ENCODE data around the gene CDH4.

DNA sequence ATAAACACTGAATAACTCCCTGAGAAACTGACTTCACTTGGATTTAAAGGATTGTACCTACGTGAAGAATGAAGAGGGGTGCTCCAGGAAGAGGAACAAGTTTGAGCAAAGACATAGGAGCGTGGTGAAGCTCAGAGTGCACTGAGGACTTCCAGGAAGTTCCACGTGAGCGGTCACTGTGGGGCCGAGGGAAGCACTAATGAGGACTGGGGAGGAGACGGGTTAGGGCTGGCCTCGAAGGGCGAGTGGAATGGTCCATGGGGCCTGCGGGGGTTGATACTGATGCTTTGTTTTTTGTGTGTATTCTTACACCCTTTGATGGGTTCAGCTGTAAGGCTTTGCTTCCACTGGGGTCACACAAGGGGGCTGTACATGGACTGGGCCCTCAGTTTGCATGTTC, 91.9 kb downstream of the CDH4 start:
- TF ChIP-seq POLR2A (IDR thresholded peaks at IDR 0.05; ENCODE audit: low read depth, low read length) = no peak
- no peak for TF ChIP-seq MXI1 (IDR thresholded peaks at IDR 0.05; ENCODE audit: borderline replicate concordance, low read depth, low read length)
- TF ChIP-seq, protein P1, sequence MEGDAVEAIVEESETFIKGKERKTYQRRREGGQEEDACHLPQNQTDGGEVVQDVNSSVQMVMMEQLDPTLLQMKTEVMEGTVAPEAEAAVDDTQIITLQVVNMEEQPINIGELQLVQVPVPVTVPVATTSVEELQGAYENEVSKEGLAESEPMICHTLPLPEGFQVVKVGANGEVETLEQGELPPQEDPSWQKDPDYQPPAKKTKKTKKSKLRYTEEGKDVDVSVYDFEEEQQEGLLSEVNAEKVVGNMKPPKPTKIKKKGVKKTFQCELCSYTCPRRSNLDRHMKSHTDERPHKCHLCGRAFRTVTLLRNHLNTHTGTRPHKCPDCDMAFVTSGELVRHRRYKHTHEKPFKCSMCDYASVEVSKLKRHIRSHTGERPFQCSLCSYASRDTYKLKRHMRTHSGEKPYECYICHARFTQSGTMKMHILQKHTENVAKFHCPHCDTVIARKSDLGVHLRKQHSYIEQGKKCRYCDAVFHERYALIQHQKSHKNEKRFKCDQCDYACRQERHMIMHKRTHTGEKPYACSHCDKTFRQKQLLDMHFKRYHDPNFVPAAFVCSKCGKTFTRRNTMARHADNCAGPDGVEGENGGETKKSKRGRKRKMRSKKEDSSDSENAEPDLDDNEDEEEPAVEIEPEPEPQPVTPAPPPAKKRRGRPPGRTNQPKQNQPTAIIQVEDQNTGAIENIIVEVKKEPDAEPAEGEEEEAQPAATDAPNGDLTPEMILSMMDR (conservative IDR thresholded peaks at IDR 0.05; ENCODE audit: low read depth, low read length) = no peak
- TF ChIP-seq MAZ (IDR thresholded peaks at IDR 0.05; ENCODE audit: borderline replicate concordance, low read depth, low read length) = no peak
- no peak for TF ChIP-seq CHD1 (IDR thresholded peaks at IDR 0.05; ENCODE audit: low read depth, low read length)
- TF ChIP-seq, protein P2, sequence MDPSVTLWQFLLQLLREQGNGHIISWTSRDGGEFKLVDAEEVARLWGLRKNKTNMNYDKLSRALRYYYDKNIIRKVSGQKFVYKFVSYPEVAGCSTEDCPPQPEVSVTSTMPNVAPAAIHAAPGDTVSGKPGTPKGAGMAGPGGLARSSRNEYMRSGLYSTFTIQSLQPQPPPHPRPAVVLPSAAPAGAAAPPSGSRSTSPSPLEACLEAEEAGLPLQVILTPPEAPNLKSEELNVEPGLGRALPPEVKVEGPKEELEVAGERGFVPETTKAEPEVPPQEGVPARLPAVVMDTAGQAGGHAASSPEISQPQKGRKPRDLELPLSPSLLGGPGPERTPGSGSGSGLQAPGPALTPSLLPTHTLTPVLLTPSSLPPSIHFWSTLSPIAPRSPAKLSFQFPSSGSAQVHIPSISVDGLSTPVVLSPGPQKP (IDR thresholded peaks at IDR 0.05; ENCODE audit: borderline replicate concordance, low read depth, low read length) = no peak
- no peak for TF ChIP-seq BHLHE40 (IDR thresholded peaks at IDR 0.05; ENCODE audit: low read depth, low read length)
- no peak for TF ChIP-seq MAFK (IDR thresholded peaks at IDR 0.05; ENCODE audit: low read depth, low read length)
- TF ChIP-seq, protein P3, sequence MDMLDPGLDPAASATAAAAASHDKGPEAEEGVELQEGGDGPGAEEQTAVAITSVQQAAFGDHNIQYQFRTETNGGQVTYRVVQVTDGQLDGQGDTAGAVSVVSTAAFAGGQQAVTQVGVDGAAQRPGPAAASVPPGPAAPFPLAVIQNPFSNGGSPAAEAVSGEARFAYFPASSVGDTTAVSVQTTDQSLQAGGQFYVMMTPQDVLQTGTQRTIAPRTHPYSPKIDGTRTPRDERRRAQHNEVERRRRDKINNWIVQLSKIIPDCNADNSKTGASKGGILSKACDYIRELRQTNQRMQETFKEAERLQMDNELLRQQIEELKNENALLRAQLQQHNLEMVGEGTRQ (IDR thresholded peaks at IDR 0.05; ENCODE audit: low read depth, low read length) = no peak
- no peak for TF ChIP-seq FOS (IDR thresholded peaks at IDR 0.05; ENCODE audit: low read depth, low read length)
- TF ChIP-seq CEBPB (IDR thresholded peaks at IDR 0.05; ENCODE audit: low read depth, low read length) = no peak
- TF ChIP-seq RAD21 (IDR thresholded peaks at IDR 0.05; ENCODE audit: low read length) = no peak
- TF ChIP-seq RCOR1 (IDR thresholded peaks at IDR 0.05; ENCODE audit: insufficient replicate concordance, low read length) = no peak

All from IMR-90 (cell line).